ENCODE data around the gene SH3GL3. TPM values are rescaled to one million over a fixed set of nuclear protein-coding genes. Genes with fewer than 3 reads are reported as not detected.

Gene SH3GL3
- total RNA-seq, 1 donor from 2014 or later = 0.14 TPM

DNA sequence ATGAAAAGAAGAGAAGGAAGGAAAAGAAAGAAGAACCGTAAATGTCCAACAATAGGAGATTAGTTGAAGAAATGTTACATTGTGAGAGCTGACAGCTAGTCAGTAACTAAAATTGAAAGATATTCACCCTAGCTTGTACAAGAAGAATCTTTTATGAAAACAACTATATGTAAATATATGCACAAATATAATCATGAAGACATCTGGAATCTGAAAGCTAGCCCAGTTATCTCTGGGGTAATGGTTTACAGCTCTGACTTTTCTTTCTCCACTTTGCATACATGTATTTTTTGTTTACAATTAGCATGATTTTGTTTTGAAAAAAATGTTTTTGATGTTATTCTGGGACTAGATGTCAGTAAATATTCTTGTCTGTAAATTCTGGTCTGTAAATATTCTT, 169.7 kb downstream of the SH3GL3 start:
- no peak overlapping the region for H3K27ac Mint-ChIP-seq
- intact Hi-C loops (cut with micrococcal nuclease) = no loop called here

DNA sequence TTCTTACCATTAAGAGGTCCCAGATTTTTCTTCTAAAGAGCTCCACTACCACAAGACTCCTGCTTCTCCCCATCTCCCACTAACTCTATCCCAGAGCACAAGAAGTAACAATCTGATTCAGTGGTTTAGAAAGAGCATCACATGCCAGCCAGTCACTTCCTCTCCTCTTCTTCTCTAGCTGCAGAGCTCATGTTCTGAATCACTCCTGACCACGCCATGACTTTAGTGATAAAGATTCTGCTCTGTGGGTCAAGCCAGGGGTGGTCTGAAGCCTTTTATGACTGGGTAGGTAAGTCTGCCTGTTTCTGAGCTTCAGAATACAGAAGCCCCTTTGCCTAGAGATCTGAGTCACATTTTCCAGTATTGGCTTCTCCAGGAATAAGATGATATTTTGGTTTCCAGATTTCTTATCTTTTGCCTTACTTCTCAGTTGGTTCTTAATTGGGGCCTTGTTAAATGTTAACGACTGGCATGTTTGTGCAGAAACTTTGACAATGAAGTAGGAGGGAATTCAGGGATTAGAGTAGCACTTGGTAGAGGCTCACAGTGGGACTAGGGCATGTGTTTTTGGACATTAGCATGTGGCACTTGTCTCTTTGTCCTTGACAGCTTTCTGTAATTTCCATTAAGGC, 179.1 kb downstream of the SH3GL3 start:
- no peak overlapping the region for H3K27ac Mint-ChIP-seq
- no peaks in the 10 kb centered on the region for H3K27me3 Mint-ChIP-seq (ENCODE audit: low read depth)
- no peak overlapping the region for H3K4me3 Mint-ChIP-seq (ENCODE audit: low read depth)
- no peak for DNase-seq (ENCODE audit: low spot score)
- no peaks in the 10 kb centered on the region for H3K9me3 Mint-ChIP-seq
- intact Hi-C loops (cut with micrococcal nuclease) = no loop called here
- H3K36me3 Mint-ChIP-seq (ENCODE audit: low read depth) = no peaks in the 10 kb centered on the region
- peaks cover 4% of the 10 kb centered on the region for H3K4me1 Mint-ChIP-seq (ENCODE audit: low read depth)

More for the DNA sequence above, 169.7 kb downstream of the SH3GL3 start:
- Mint-ChIP-seq H3K9me3 (no peaks in the 10 kb centered on the region), H3K4me3 (ENCODE audit: low read depth) (no peak overlapping the region), H3K36me3 (ENCODE audit: low read depth) (no peaks in the 10 kb centered on the region), H3K27me3 (ENCODE audit: low read depth) (no peaks in the 10 kb centered on the region), H3K4me1 (ENCODE audit: low read depth) (no peaks in the 10 kb centered on the region)
- DNase-seq (ENCODE audit: low spot score) = no peak

DNA sequence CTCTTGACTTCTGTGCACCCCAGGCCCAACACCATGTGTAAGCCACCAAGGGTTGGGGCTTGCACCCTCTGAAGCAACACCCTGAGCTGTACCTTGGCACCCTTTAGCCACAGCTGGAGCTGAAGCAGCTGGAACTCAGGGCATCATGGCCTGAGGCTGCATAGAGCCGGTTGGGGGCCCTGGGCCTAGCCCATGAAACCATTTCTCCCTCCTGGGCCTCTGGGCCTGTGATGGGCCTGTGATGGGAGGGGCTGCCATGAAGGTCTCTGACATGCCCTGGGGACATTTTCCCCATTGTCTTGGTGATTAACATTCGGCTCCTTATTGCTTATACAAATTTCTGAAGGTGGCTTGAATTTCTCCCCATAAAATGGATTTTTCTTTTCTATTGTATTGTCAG, 184.4 kb downstream of the SH3GL3 start:
- Mint-ChIP-seq H3K27me3 (ENCODE audit: low read depth) (no peaks in the 10 kb centered on the region), H3K36me3 (ENCODE audit: low read depth) (no peaks in the 10 kb centered on the region)
- intact Hi-C loops (cut with micrococcal nuclease) = no loop called here

DNA sequence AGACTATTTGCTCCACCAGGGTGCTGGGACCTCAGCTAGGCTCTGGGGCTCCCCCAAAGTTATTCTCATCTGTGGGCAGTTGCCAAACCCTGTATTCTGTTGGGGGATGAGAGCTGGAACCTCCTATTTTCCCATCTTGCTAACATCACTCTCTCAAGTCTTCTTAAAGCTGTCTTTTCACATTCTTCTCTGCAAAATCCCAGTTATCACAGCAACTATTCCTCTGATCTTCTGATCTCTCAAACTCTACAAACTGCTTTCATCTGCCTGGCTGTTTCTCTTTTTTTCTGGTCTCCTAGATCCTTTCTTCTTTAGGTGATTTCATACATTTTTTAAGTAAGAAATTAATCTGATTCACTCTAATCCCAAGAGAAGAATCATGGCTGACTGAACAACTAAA, 196.1 kb downstream of the SH3GL3 start:
- no peak overlapping the region for H3K4me3 Mint-ChIP-seq (ENCODE audit: low read depth)

More for the DNA sequence above, 184.4 kb downstream of the SH3GL3 start:
- Mint-ChIP-seq H3K4me3 (ENCODE audit: low read depth) (no peak overlapping the region), H3K27ac (no peak overlapping the region), H3K9me3 (no peaks in the 10 kb centered on the region), H3K4me1 (ENCODE audit: low read depth) (no peaks in the 10 kb centered on the region)
- no peak for DNase-seq (ENCODE audit: low spot score)

DNA sequence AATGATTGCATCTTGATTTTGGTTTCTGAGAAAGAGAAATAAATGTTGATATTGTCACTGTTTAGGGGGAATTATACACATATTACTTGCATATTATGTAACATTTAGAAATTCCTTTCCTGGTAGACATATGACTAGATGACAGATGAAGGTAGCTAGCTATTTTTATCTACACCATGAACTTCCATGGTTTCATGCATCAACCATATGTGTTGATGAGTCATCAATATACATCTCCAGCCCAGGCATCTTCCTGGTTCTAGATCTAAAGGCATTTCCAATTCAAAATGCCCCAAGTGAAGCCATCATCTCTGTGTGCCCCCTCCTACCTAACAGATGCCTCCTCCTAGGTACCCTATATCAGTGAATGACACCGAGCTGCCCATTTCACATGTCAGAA, 197.3 kb downstream of the SH3GL3 start:
- H3K9me3 Mint-ChIP-seq = peaks cover 9% of the 10 kb centered on the region
- H3K27me3 Mint-ChIP-seq (ENCODE audit: low read depth) = no peaks in the 10 kb centered on the region
- no peak for DNase-seq (ENCODE audit: low spot score)
- no peak overlapping the region for H3K27ac Mint-ChIP-seq
- no peak overlapping the region for H3K4me3 Mint-ChIP-seq (ENCODE audit: low read depth)
- H3K36me3 Mint-ChIP-seq (ENCODE audit: low read depth) = no peaks in the 10 kb centered on the region
- no peaks in the 10 kb centered on the region for H3K4me1 Mint-ChIP-seq (ENCODE audit: low read depth)
- intact Hi-C loops (cut with micrococcal nuclease) = no loop called here

More for the DNA sequence above, 196.1 kb downstream of the SH3GL3 start:
- Mint-ChIP-seq H3K27ac (no peak overlapping the region), H3K36me3 (ENCODE audit: low read depth) (no peaks in the 10 kb centered on the region), H3K4me1 (ENCODE audit: low read depth) (no peaks in the 10 kb centered on the region), H3K9me3 (peaks cover 9% of the 10 kb centered on the region), H3K27me3 (ENCODE audit: low read depth) (no peaks in the 10 kb centered on the region)
- DNase-seq (ENCODE audit: low spot score) = no peak
- intact Hi-C loops (cut with micrococcal nuclease) = no loop called here

DNA sequence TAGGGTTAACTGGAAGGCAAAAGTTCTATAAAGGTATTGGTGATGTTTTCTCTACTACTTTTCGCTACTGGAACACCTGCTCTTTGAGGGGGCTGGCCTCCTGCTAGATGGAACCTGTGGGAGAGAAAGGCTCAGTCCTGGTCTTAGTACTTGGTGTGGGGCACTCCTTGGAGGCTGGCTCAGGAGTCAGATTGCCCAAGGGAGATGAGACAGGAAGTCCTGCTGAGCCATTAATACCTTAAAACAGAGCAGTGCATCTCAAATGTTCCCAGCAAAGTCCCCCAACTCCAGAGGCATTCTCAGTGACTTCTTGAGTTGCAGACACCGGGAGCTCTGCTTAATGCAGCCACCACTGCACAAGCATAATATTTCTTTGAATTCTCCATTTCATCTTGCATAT, 203.7 kb downstream of the SH3GL3 start:
- no peak for DNase-seq (ENCODE audit: low spot score)
- intact Hi-C loops (cut with micrococcal nuclease) = no loop called here
- no peaks in the 10 kb centered on the region for H3K9me3 Mint-ChIP-seq
- no peaks in the 10 kb centered on the region for H3K4me1 Mint-ChIP-seq (ENCODE audit: low read depth)
- H3K36me3 Mint-ChIP-seq (ENCODE audit: low read depth) = no peaks in the 10 kb centered on the region
- no peak overlapping the region for H3K4me3 Mint-ChIP-seq (ENCODE audit: low read depth)
- H3K27ac Mint-ChIP-seq = no peak overlapping the region
- peaks cover 24% of the 10 kb centered on the region for H3K27me3 Mint-ChIP-seq (ENCODE audit: low read depth)

DNA sequence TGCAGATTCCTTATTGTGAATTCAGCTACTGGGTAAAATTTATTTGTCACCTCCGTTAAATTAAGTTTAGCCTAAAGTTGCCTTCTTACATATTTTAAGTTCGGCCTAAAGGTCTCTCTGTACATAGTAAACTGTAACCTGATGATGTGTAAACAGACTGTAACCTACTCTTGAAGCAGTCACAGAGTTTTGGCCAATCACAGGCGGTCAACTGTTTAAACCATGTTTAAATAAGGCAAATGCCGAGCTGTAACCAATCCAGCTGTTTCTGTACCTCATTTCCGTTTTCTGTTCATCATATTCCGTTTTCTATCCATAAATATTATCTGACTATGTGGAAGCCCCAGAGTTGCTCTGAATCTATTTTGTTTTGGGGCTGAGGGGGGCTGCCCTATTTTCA, 204.4 kb downstream of the SH3GL3 start:
- H3K27me3 Mint-ChIP-seq (ENCODE audit: low read depth) = peaks cover 30% of the 10 kb centered on the region
- H3K4me3 Mint-ChIP-seq (ENCODE audit: low read depth) = no peak overlapping the region
- intact Hi-C loops (cut with micrococcal nuclease) = no loop called here
- H3K36me3 Mint-ChIP-seq (ENCODE audit: low read depth) = no peaks in the 10 kb centered on the region
- H3K27ac Mint-ChIP-seq = no peak overlapping the region
- DNase-seq (ENCODE audit: low spot score) = no peak
- no peaks in the 10 kb centered on the region for H3K9me3 Mint-ChIP-seq
- H3K4me1 Mint-ChIP-seq (ENCODE audit: low read depth) = no peaks in the 10 kb centered on the region

DNA sequence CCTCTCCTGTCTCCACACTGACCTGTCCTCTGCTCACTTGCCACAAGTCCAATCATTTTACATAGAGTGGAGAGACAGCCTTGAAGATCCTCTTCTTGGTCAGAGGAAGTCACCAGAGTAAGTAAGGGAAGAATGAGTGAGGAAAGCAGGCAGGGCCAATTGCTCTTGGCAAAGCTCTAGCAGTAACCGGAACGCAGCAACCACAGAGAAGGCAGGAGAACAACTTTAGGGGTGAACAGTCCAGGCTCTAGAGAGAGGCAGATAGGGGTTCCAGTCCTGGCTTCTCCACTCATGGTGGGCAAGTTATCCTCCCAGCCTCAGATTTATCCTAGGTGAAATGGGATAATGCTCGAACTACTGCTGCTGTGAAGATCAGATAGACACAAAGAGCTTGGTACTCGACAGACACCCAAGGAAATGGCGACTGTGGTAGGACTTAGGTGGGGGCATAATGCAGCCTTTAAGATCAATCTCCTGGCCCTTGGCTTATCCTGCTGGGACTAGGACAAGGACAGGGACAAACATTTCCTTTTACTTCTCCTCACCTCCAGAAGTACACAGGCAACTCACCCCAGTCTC, 205.6 kb downstream of the SH3GL3 start:
- Mint-ChIP-seq H3K36me3 (ENCODE audit: low read depth) (no peaks in the 10 kb centered on the region), H3K4me1 (ENCODE audit: low read depth) (no peaks in the 10 kb centered on the region), H3K27ac (no peak overlapping the region), H3K9me3 (no peaks in the 10 kb centered on the region), H3K27me3 (ENCODE audit: low read depth) (peaks cover 32% of the 10 kb centered on the region), H3K4me3 (ENCODE audit: low read depth) (no peak overlapping the region)
- no peak for DNase-seq (ENCODE audit: low spot score)
- intact Hi-C loops (cut with micrococcal nuclease) = no loop called here

DNA sequence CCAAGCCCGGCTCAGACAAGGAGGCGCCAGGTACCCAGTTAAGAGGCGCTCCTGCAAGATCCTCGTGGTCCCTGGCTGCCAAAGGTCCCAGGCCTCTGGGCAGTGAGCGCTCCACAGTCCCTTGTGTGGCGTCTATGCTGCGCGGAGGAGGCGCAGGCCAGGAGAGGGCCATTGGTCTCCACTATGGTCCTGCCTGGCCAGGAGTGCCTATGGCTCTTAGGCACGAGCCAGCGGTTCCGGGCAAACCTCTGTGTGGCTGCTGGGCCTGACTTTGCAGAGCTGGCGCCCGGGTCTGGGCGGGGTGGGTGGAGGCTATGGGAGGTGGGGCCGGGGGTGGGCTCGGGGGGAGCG, 206.1 kb downstream of the SH3GL3 start:
- Mint-ChIP-seq H3K27ac (no peak overlapping the region), H3K4me3 (ENCODE audit: low read depth) (no peak overlapping the region), H3K27me3 (ENCODE audit: low read depth) (peaks cover 32% of the 10 kb centered on the region), H3K9me3 (no peaks in the 10 kb centered on the region), H3K36me3 (ENCODE audit: low read depth) (no peaks in the 10 kb centered on the region), H3K4me1 (ENCODE audit: low read depth) (no peaks in the 10 kb centered on the region)
- no peak for DNase-seq (ENCODE audit: low spot score)
- intact Hi-C loops (cut with micrococcal nuclease) = no loop called here

DNA sequence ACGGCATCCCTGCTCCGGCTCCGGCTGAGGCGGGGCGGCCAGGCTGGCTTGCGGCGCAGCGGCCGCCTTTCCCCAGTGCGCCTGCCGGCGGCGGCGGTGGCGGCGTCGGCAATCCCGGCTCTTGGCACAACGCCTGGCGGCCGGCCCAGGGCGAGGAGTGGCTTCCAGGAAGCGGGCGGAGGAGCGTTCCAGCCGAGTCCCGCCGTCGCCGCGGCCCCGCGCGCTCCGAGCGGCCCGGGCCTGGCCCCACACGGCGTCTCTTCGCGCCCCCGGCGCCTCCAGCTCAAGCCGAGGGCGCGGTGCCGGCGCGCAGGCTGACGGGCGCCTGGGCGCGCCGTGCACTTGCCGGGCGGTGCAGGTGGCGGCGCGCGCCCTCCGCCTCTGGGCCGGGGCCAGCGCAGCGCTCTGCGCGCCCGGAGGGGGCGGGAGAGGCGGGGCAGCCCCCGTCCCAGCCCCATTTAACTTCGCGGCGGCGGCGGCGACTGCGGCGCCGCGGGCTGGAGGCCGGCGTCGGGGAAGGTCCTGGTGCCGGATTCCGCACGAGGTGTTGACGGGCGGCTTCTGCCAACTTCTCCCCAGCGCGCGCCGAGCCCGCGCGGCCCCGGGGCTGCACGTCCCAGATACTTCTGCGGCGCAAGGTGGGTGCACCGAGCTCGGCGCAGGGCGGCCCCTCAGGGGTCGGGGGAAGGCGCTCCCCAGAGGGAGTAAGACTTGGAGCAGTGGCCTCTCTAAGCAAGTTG, 206.7 kb downstream of the SH3GL3 start, which contains the start of gene ADAMTSL3:
ADAMTSL3 (plus strand) TSS at position 485 of the 740 bp plus-strand sequence. CDS start 1,639 bp downstream, outside the sequence.
- no peak within 1 kb of the TSS for H3K27ac Mint-ChIP-seq
- H3K4me1 Mint-ChIP-seq (ENCODE audit: low read depth) = no peaks in the 10 kb centered on the region
- H3K36me3 Mint-ChIP-seq (ENCODE audit: low read depth) = no peaks in the 10 kb centered on the region
- intact Hi-C loops (cut with micrococcal nuclease) = no loop called here
- H3K9me3 Mint-ChIP-seq = no peaks in the 10 kb centered on the region
- DNase-seq (ENCODE audit: low spot score) = no peak
- H3K4me3 Mint-ChIP-seq (ENCODE audit: low read depth) = no peak within 1 kb of the TSS
- peaks cover 32% of the 10 kb centered on the region for H3K27me3 Mint-ChIP-seq (ENCODE audit: low read depth)

DNA sequence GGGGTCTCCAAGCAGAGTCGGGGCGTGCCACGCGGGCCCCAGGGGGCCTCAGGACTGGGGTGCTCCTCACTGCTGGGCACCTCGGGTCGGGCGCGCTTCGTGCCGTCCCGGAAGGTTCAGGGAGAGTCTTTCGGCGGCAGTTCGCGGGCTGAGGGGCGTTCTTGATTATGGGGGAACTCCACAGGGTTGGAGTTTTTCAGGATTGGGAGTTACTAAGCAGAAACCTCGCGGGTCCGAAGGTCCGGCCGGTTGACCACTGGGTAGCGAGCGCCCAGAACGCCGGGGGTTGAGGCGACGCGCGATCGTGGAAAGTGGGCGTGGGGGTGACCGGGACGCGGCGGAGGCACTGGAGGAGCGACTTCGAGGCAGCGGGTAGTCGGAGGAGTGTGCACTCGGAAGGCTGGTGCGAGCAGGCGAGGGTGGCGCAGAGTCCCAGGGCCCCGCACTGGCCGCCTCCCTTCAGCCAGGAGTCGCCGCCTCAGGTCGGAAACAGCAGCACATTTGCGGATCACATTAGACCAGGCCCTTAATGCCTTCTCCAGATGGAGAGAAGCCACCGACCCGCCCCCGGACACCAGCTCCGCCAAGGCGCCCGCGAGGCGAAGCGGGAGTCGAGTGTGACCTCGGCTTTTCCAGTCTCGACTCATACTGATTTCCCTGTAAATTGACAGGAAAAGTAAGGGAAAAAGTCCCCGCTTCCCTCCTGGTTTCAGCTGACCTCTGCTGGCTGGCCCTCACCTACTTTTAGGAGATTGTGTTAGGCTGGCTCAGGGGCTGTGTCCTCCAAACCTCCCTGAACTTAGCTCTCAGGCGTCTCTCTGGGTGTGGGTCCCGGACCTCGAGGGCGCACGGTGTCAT, 207.5 kb downstream of the SH3GL3 start:
- no peaks in the 10 kb centered on the region for H3K9me3 Mint-ChIP-seq
- no peak overlapping the region for H3K27ac Mint-ChIP-seq
- H3K4me3 Mint-ChIP-seq (ENCODE audit: low read depth) = no peak overlapping the region
- H3K4me1 Mint-ChIP-seq (ENCODE audit: low read depth) = no peaks in the 10 kb centered on the region
- H3K27me3 Mint-ChIP-seq (ENCODE audit: low read depth) = peaks cover 32% of the 10 kb centered on the region
- intact Hi-C loops (cut with micrococcal nuclease) = no loop called here
- no peak for DNase-seq (ENCODE audit: low spot score)
- no peaks in the 10 kb centered on the region for H3K36me3 Mint-ChIP-seq (ENCODE audit: low read depth)

DNA sequence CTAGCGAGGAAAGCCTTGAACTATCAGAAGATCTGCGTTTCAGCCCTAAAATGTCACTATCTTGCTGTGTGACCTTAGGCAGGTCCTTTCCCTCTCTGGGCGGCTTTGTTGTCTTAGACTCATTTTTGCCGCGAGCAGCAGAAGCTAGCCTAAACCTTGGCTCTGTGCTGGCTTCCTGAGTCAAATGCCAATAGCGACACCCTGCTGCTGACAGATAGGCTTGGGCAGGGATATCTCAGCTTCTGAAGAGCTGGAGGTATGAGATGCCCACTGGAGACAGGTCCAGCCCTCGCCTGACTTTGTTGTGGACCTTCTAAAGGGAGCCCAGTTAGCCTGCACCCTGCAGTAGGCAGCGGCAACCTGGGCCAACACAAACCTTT, 208.1 kb downstream of the SH3GL3 start:
- DNase-seq (ENCODE audit: low spot score) = no peak
- Mint-ChIP-seq H3K27me3 (ENCODE audit: low read depth) (peaks cover 32% of the 10 kb centered on the region), H3K27ac (no peak overlapping the region), H3K36me3 (ENCODE audit: low read depth) (no peaks in the 10 kb centered on the region), H3K9me3 (no peaks in the 10 kb centered on the region), H3K4me3 (ENCODE audit: low read depth) (no peak overlapping the region), H3K4me1 (ENCODE audit: low read depth) (no peaks in the 10 kb centered on the region)
- intact Hi-C loops (cut with micrococcal nuclease) = no loop called here
